PFSK-1 (cell line): ENCODE data around the gene EIF4EBP2.

ENCODE experiments used
- FOXP2 ChIP-seq: optimal IDR thresholded peaks from 2 replicates; pipeline ENCODE3; 2011; ENCODE audit warnings: borderline replicate concordance, control low read depth, inconsistent platforms; ENCODE audit not compliant: insufficient read depth; ENCODE audit errors: extremely low read length, extremely low read depth
- POLR2AphosphoS5 ChIP-seq: IDR thresholded peaks from 2 replicates; pipeline ENCODE4 v1.6.1; 2012; ENCODE audit warnings: low read depth, mild to moderate bottlenecking, control low read depth, low read length, moderate library complexity
- SIN3A ChIP-seq: IDR thresholded peaks from 2 replicates; pipeline ENCODE4 v1.6.1; 2012; ENCODE audit warnings: mild to moderate bottlenecking, low read length, moderate library complexity, borderline replicate concordance; ENCODE audit not compliant: insufficient read depth
- TAF1 ChIP-seq: IDR thresholded peaks from 2 replicates; pipeline ENCODE4 v1.6.1; 2012; ENCODE audit warnings: low read length, control low read depth, borderline replicate concordance; ENCODE audit not compliant: insufficient read depth
- TF ChIP-seq, protein P1 (sequence below), 2 experiments: IDR thresholded peaks; 2 replicates each; pipeline versions ENCODE4 v1.6.1 to v1.8.0; 2011 to 2012; ENCODE audit warnings: low read depth in 2 of 2, low read length in 2 of 2, control low read depth in 1 of 2, inconsistent platforms in 1 of 2, mild to moderate bottlenecking in 1 of 2, moderate library complexity in 1 of 2; ENCODE audit not compliant: insufficient read depth in 1 of 2

The EIF4EBP2 gene

DNA sequence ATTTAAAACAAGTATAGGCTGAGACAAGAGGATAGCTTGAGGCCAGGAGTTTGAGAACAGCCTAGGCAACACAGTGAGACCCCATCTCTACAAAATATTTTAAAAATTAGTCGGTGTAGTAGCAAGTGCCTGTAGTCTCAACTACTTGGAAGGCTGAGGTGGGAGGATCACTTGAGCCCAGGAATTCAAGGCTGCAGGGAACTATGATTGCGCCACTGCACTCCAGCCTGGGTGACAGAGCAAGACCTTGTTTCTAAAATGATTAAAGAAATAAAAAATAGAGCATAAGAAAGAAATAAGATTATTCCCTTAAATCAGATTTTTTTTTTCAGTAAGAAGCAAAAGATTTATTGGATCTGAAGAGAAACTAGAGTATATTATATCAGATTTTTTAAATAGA lies 33.2 kb upstream of the EIF4EBP2 start:
- TF ChIP-seq SIN3A (no peak), POLR2AphosphoS5 (no peak), TAF1 (no peak)
- TF ChIP-seq, protein P1, sequence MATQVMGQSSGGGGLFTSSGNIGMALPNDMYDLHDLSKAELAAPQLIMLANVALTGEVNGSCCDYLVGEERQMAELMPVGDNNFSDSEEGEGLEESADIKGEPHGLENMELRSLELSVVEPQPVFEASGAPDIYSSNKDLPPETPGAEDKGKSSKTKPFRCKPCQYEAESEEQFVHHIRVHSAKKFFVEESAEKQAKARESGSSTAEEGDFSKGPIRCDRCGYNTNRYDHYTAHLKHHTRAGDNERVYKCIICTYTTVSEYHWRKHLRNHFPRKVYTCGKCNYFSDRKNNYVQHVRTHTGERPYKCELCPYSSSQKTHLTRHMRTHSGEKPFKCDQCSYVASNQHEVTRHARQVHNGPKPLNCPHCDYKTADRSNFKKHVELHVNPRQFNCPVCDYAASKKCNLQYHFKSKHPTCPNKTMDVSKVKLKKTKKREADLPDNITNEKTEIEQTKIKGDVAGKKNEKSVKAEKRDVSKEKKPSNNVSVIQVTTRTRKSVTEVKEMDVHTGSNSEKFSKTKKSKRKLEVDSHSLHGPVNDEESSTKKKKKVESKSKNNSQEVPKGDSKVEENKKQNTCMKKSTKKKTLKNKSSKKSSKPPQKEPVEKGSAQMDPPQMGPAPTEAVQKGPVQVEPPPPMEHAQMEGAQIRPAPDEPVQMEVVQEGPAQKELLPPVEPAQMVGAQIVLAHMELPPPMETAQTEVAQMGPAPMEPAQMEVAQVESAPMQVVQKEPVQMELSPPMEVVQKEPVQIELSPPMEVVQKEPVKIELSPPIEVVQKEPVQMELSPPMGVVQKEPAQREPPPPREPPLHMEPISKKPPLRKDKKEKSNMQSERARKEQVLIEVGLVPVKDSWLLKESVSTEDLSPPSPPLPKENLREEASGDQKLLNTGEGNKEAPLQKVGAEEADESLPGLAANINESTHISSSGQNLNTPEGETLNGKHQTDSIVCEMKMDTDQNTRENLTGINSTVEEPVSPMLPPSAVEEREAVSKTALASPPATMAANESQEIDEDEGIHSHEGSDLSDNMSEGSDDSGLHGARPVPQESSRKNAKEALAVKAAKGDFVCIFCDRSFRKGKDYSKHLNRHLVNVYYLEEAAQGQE (IDR thresholded peaks at IDR 0.05; ENCODE audit: insufficient read depth in 1 of 2, low read depth in 2 of 2, low read length in 2 of 2): no peak

DNA sequence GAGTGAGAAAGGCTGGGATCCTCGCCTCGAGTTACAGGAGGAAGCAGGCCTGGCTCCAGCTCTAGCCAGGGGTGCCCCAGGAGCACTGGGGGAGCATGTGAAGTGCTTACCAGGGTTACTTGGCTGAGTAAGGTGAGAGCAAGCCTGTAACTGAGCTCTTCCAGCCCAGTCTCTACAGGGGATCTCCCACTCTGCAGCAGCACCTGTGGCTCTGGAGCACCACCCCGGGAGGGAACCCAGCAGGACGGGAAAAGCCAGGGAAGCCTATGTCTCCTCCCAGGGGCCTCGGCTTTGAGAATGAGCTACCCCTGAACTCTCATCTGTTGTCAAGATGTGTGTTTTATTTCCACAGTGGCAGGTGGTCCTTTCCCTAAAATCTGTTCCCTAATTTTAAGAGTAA lies 32.1 kb upstream of the EIF4EBP2 start:
- TF ChIP-seq FOXP2: no peak
- TF ChIP-seq, protein P1 (IDR thresholded peaks at IDR 0.05; ENCODE audit: insufficient read depth in 1 of 2, low read depth in 2 of 2, low read length in 2 of 2): no peak
- TF ChIP-seq POLR2AphosphoS5: no peak
- no peak for TF ChIP-seq SIN3A
- no peak for TF ChIP-seq TAF1

DNA sequence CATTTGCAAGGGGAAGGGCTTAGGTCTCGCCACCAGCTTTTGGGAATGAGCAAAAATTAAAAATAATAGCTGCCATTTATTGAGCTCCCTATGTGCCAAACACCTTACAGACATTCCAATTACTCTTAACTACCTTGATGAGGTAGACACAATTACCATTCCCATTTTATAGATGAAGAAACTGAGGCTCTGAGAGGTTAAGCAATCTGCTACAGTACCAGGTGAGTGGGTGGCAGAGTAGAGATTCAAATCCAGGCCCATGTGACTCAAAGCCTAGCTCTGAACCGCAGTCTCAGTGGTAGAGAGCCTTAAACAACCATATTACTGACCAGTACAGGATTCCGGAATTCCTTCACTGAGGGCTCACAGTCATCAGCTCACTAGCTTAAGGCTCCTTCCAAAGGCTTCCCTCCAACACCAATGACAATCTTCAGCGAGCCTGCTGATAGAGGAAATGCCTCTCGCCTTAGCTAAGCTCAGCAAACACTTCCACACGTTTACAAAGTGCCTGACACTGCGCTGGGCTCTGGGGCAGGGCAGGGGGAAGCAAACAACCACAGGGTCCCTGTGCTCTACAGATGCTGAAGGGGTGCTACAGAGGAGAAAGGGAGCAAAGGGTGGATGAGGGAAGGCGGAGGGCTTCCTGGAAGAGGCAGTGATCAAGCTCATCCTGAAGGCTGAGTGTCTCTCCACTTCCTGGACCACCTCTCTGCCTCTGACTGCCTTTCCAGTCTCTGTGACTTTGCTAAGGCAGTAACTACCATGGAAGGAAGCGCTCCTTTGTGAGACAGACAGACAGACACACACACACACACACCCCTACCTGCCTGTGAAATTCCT lies 28.9 kb upstream of the EIF4EBP2 start:
- TF ChIP-seq FOXP2: no peak
- no peak for TF ChIP-seq TAF1
- no peak for TF ChIP-seq POLR2AphosphoS5
- TF ChIP-seq, protein P1 (IDR thresholded peaks at IDR 0.05; ENCODE audit: insufficient read depth in 1 of 2, low read depth in 2 of 2, low read length in 2 of 2): no peak
- no peak for TF ChIP-seq SIN3A

DNA sequence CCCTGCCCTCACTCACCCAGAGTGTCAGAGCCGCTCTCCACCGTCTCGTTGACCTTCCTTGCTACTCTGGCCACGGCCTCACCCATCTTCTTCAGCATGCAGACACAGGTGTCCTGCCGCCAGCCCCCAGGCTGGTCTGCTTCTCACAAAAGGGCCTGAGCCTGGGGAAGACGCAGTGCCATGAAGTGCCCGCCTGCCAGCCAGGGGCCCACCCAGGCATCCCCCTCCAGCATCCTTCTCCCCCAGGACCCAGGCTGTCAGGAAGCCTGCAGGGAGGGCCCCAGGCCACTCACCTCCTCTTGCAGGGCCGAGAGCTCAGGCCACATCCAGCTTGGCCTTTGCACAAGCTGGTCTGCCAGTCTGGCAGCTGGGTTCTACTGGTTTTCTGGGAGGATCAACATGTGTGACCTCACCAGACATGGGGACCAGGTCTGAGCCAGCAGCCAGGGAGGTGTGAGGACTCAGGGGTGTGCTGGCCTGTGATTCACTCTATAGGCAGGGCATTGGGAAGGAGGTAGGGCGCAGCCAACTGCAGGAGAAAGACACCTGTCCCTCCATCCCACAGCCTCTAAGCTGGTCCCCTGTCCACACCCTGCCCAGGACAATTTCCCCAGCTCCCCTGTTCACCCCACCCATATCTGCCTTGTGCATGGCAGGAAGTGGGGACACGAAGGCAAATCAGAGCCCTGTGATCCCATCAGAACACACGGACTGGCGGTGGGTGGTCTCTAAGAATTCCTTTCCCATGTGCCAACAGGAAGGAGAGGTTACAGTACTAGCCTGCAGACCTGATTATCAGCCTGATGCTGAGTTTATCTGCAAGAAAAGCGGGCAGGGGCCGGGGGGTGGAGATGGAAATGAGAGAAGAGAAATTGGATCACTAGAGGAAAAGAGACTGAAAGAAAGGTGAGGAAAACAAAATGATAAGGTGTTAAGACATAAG lies 27.2 kb upstream of the EIF4EBP2 start:
- no peak for TF ChIP-seq POLR2AphosphoS5
- TF ChIP-seq SIN3A: no peak
- TF ChIP-seq TAF1: no peak
- TF ChIP-seq, protein P1 (IDR thresholded peaks at IDR 0.05; ENCODE audit: insufficient read depth in 1 of 2, low read depth in 2 of 2, low read length in 2 of 2): no peak
- no peak for TF ChIP-seq FOXP2
